Stimulated activated CD8-positive, alpha-beta memory T cell treated with anti-CD3 and anti-CD28 coated beads, Interleukin-4, amount 100 ng/mL, for 24 hours (primary cell): ENCODE results near the gene KLHL22.
A peak's percentile ranks its signal among the peaks of the same experiment; 100 is the strongest.

Experiments
- DNase-seq: peaks from one replicate; pipeline ENCODE4 v3.0.0-alpha.2; 2020; ENCODE audit warnings: low read depth

The KLHL22 gene

GRCh38 chr22:20431511-20432192, 63.9 kb downstream of the KLHL22 start:
- no peak for DNase-seq

- no peak for DNase-seq
These were observed 64.7 kb downstream of the KLHL22 start for GRCh38 chr22:20430720-20431510.

- DNase-seq: no peak
These were observed 65.4 kb downstream of the KLHL22 start for GRCh38 chr22:20430101-20430719.

- peak; percentile 68 for DNase-seq
These were observed 66.1 kb downstream of the KLHL22 start for GRCh38 chr22:20429254-20430100.

GRCh38 chr22:20428496-20429253, 66.9 kb downstream of the KLHL22 start:
- no peak for DNase-seq

- no peak for DNase-seq
These were observed 67.6 kb downstream of the KLHL22 start for GRCh38 chr22:20427945-20428417.

GRCh38 chr22:20427104-20427944, 68.3 kb downstream of the KLHL22 start:
- no peak for DNase-seq

GRCh38 chr22:20426259-20426615, 69.4 kb downstream of the KLHL22 start:
- no peak for DNase-seq

- DNase-seq: no peak
These were observed 69.9 kb downstream of the KLHL22 start for GRCh38 chr22:20425566-20426258.

- DNase-seq: no peak
These were observed 70.5 kb downstream of the KLHL22 start for GRCh38 chr22:20424932-20425565.

GRCh38 chr22:20424568-20424931, 71.0 kb downstream of the KLHL22 start:
- DNase-seq: no peak

GRCh38 chr22:20423906-20424551, 71.6 kb downstream of the KLHL22 start:
- DNase-seq: no peak

GRCh38 chr22:20423008-20423905, 72.3 kb downstream of the KLHL22 start:
- no peak for DNase-seq

GRCh38 chr22:20422271-20423007, 73.2 kb downstream of the KLHL22 start:
- DNase-seq: no peak

GRCh38 chr22:20421507-20421874, 74.1 kb downstream of the KLHL22 start:
- DNase-seq: no peak

GRCh38 chr22:20420157-20420842, 75.3 kb downstream of the KLHL22 start:
- DNase-seq: no peak

GRCh38 chr22:20419664-20419951, 76.0 kb downstream of the KLHL22 start:
- no peak for DNase-seq
